ENCODE data around the gene SNCG.

The SNCG gene

DNA sequence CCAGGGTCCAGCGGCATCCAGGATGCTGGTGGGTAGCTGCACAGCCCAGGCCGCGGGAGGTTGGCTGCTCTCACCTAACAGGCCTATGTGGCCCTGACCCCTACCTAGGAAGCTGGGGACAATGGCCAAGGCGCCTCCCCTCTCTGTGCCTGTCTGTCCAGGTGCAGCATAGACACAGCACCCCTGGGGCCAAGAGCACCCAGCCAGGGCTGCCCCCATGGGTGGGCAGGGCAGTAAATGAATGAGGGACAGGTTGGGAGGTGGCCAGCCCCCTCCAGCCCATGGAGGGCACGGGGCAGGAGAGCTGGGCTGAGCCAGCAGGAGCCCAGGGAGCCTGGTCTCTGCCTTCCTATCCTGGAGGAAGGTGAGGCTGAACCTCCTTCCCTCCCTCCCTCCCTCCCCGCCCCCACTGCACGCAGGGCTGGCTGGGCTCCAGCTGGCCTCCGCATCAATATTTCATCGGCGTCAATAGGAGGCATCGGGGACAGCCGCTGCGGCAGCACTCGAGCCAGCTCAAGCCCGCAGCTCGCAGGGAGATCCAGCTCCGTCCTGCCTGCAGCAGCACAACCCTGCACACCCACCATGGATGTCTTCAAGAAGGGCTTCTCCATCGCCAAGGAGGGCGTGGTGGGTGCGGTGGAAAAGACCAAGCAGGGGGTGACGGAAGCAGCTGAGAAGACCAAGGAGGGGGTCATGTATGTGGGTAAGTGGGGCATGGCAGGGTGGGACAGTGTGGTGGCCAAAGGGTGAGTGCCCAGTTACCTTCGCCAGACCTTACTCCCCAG lies at the start of gene SNCG:
SNCG (plus strand) TSS at position 484 of the 785 bp plus-strand sequence; CDS start at position 583, 99 bp downstream.
- TF ChIP-seq, protein P1, sequence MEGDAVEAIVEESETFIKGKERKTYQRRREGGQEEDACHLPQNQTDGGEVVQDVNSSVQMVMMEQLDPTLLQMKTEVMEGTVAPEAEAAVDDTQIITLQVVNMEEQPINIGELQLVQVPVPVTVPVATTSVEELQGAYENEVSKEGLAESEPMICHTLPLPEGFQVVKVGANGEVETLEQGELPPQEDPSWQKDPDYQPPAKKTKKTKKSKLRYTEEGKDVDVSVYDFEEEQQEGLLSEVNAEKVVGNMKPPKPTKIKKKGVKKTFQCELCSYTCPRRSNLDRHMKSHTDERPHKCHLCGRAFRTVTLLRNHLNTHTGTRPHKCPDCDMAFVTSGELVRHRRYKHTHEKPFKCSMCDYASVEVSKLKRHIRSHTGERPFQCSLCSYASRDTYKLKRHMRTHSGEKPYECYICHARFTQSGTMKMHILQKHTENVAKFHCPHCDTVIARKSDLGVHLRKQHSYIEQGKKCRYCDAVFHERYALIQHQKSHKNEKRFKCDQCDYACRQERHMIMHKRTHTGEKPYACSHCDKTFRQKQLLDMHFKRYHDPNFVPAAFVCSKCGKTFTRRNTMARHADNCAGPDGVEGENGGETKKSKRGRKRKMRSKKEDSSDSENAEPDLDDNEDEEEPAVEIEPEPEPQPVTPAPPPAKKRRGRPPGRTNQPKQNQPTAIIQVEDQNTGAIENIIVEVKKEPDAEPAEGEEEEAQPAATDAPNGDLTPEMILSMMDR (IDR thresholded peaks at IDR 0.05; ENCODE audit: low read depth, low read length, missing control alignments) = no peak
- no peak within 1 kb of the TSS for H3K4me3 ChIP-seq (ENCODE audit: low read depth, low read length)
- DNase-seq (ENCODE audit: low read depth) = no peak

DNA sequence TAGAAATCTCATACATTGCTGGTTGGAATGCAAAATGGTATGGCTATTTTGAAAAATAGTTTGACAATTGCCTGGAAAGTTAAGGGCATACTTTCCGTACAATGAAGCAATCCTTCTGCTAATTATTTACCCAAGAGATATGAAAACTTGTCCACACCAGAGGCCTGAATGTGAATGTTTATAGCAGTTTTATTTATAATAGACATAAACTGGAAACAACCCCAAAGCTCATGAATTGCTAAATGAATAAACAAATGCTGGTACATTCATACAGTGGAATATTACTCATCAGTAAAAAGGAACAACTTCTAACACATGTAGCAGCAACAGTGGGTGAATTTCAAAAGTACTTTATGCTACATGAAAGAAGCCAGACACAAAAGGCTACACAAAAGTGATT lies 43.7 kb upstream of the SNCG start:
- TF ChIP-seq, protein P1 (IDR thresholded peaks at IDR 0.05; ENCODE audit: low read depth, low read length, missing control alignments) = no peak
- no peak overlapping the region for H3K4me3 ChIP-seq (ENCODE audit: low read depth, low read length)
- DNase-seq (ENCODE audit: low read depth) = no peak

DNA sequence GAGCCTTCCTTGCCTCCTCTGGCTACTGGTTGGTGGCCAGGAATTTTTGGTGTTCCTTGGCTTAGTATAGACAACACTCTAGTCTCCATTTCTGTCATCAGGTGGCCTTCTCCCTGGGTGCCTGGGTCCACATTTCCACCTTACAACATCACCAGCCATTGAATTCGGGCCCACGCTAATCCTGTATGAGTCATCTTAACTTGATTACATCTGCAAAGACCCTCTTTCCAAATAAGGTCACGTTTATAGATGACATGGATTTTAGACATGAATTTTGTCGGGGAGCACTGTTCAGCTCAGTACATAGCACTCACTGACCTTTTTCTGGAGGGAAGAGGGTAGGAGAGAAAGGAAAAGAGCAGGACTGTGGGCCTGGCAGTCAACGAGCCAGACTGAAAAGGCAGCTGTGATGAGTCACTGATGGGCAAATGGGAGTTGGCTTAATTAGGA lies 40.4 kb upstream of the SNCG start:
- TF ChIP-seq, protein P1 (IDR thresholded peaks at IDR 0.05; ENCODE audit: low read depth, low read length, missing control alignments) = no peak

DNA sequence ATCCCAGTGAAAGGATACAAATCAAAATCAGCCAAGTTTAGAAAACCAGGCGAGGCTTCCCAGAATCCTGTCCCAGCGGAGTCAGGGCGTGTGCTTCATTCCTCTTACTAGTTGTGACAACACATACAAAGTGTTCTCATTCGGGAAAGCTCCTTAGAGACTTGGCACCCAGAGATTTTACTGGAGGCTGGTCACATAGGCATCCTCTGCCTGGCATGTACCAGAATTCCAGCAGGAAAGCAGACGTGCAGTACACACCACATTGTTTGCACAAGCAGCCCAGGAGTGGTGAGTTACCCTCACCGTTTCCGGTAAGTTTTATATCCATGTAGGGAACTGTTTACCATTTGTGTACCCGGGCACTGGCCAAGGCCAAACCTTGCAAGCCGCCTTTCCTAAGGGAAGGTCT lies 35.8 kb upstream of the SNCG start:
- no peak for DNase-seq (ENCODE audit: low read depth)
- H3K4me3 ChIP-seq (ENCODE audit: low read depth, low read length) = no peak overlapping the region
- TF ChIP-seq, protein P1 (IDR thresholded peaks at IDR 0.05; ENCODE audit: low read depth, low read length, missing control alignments) = no peak

More for the DNA sequence above, 40.4 kb upstream of the SNCG start:
- no peak for DNase-seq (ENCODE audit: low read depth)
- no peak overlapping the region for H3K4me3 ChIP-seq (ENCODE audit: low read depth, low read length)

DNA sequence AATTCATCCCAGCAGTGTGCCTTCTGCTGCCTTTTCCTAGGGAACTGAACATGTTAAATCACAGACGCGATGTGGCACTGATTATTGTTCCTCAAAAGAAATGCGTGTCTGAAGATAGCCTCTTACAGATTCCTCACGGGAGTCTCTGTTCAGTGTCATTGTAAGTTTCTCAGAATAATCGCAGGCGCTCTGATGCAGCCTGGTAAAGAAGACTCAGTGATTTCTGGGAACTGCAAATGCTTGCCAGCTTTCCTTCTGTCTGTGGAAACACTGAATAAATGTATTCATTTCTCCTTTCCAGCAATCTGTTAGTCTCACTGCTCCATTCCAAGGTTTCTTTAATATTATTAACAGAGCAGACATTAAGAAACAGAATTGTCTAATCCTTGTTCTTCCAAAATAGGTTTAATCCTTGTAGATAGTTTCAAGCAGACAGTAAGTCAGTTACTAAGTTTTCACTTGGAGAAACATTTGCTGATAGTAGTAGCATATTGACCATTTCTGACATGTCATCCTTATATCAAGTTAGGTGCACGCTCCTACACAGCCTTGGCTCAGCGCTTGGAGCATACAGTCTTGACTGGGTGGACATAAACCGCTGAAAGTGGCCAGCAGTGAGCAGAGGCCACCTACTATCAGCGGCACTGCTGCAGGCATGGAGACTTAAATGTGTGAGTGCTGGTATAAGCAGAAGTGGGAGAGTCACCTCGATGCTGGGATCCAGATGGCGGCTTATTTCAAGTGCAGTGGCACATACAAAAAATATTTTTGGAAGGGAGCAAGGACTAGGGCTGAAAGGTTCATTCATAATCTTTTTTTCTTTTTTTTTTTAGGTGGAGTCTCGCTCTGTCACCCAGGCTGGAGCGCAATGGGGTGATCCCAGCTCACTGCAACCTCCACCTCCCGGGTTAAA lies 28.7 kb upstream of the SNCG start:
- TF ChIP-seq, protein P1 (IDR thresholded peaks at IDR 0.05; ENCODE audit: low read depth, low read length, missing control alignments) = no peak
- DNase-seq (ENCODE audit: low read depth) = no peak
- no peak overlapping the region for H3K4me3 ChIP-seq (ENCODE audit: low read depth, low read length)

DNA sequence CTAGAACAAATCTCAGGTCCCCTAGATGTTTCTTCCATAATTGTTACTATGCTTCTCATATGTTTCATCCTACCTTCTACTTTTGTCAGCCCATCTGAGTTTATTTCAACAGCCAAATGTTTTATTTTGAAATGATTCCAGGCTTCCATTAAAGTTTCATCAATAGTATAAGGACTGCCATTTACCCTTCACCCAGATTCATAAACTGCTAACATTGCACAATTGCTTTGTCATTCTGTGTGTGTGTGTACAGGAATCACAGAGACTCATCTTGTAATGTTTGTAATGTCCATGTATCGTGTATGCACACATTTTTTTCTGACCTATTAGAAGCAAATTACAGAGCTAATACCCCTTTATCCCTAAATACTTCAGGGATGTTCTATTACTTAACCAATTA lies 26.5 kb upstream of the SNCG start:
- no peak for DNase-seq (ENCODE audit: low read depth)
- H3K4me3 ChIP-seq (ENCODE audit: low read depth, low read length) = no peak overlapping the region
- TF ChIP-seq, protein P1 (IDR thresholded peaks at IDR 0.05; ENCODE audit: low read depth, low read length, missing control alignments) = no peak
